HG03520 (cell line): Measurements from ENCODE around the gene P2RX5.

ENCODE experiments used
- ATAC-seq: cut with Tn5 transposase; IDR thresholded peaks from one replicate; pipeline ENCODE4 v1.9.1; 2021; ENCODE audit warnings: mild to moderate bottlenecking, moderate library complexity; ENCODE audit not compliant: unreplicated experiment

Gene P2RX5

DNA sequence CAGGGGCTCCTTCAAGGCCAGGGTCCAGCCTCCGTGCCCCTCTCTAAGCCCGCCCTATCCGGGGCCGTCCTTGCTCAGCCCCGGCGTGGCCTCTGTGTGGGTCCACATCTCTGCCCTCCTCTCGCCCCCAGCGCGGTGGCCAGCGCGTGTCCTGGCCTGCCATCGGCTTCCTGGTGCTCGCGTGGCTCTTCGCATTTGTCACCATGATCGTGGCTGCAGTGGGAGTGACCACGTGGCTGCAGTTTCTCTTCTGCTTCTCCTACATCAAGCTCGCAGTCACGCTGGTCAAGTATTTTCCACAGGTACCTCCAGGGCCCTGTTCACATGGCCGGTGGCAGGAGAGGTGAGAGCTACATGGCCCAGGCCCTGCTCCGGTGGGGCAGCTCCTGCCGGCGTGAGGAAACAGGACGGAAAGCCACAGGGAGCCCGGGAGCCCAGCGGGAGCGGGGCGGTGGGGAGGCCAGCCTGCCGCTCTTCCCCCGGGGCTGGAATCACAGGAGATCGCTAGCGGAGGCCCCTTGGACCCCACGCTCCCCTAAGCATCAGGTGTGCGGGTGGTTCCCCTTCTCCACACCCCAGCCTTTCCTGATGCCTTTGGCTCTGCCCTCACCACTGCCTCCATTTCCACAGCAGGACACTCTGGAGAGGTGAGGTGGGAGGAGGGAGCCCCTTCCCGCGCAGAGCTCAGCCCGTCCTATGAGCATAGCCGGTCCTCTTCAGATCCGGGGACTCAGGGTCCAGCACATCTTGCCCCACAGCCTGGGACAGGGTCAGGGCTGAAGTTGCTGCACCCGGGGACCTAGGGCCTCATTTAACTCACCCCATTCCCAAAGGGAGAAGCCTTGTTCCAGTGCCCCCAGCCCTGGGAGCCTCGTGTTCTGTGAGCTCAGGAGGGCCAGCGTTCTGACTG, 37.8 kb downstream of the P2RX5 start:
- ATAC-seq, result no peak

DNA sequence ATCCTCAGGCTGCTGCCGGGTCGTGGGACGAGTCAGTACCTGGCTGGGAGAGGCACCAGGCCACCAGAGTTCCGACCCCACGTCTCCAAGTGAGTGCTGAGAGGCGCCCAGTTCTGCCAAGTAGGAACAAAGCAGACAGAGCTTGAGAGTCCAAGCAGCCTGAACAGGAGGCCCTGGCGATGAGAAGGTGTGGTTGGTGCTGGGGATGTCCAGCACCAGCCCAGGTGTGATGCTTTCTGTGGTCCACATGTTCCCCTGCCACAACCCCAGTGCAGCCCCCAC, 38.4 kb downstream of the P2RX5 start:
- ATAC-seq, result no peak

DNA sequence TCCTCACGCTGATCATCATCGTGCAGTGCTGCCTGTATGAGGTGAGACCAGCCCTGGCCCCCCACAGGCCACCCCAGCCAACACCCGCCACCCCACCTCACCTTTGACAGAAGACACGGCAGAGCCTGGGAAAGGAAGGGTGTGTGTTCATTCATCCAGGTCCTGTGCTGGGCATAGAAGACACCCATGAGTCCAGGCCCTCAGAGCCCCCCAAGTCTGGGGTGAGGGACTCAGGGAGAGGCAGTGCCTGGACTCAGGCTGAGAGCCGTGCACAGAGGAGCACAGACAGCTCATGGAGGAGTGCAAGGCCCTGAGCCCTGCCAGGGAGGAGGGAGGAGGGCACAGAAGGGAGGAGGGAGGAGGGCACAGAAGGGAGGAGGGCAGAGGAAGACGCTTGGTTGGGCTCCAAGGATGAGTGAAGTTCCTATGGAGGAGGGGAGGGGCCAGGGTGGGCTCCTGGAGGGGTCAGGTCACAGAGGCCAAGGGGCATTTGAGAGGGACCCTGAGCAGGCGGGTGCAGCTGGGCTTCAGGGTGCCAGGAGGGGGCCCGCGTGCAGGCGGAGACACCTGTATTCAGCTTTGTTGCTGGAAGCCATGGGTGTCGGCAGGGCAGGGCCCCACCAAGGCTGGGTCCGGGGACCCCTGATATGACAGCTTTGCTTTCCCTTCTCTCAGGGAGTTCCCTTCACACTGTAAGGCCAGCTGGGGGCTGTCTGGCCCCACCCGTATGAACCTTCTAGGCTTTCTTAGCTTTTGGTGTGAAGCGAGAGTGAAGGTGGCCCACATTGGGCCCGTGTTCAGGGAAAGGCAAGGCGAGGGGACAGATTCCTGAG, 39.0 kb downstream of the P2RX5 start:
- ATAC-seq, result no peak

DNA sequence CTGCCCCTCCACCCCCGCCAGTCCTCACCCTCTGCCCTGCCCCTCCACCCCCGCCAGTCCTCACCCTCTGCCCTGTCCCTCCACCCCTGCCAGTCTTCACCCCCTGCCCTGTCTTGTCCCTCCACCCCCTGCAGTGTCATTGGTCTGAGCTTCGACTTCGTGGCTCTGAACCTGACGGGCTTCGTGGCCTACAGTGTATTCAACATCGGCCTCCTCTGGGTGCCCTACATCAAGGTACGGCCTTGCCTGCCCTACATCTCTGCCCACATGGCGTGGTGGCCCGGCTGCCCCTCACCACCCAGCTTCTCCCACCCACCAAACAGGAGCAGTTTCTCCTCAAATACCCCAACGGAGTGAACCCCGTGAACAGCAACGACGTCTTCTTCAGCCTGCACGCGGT, 39.6 kb downstream of the P2RX5 start:
- no peak for ATAC-seq

DNA sequence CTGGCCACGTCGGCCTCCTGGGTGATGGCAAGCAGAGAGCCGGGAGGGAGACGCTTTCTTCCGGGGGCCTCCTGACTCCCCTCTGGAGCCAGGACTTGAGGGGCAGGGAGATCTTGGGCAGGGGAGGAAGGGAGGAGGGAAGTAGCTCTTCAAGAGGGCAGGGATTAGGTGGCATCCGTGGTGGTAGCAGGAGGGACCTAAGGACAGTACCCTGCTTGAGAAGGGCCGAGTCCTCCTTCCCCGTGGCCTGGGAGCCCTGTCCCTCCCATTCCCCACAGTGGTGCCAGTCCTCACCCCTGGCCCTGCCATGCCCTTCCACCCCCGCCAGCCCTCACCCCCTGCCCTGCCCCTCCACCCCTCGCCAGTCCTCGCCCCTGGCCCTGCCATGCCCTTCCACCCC, 40.2 kb downstream of the P2RX5 start:
- ATAC-seq, result no peak

DNA sequence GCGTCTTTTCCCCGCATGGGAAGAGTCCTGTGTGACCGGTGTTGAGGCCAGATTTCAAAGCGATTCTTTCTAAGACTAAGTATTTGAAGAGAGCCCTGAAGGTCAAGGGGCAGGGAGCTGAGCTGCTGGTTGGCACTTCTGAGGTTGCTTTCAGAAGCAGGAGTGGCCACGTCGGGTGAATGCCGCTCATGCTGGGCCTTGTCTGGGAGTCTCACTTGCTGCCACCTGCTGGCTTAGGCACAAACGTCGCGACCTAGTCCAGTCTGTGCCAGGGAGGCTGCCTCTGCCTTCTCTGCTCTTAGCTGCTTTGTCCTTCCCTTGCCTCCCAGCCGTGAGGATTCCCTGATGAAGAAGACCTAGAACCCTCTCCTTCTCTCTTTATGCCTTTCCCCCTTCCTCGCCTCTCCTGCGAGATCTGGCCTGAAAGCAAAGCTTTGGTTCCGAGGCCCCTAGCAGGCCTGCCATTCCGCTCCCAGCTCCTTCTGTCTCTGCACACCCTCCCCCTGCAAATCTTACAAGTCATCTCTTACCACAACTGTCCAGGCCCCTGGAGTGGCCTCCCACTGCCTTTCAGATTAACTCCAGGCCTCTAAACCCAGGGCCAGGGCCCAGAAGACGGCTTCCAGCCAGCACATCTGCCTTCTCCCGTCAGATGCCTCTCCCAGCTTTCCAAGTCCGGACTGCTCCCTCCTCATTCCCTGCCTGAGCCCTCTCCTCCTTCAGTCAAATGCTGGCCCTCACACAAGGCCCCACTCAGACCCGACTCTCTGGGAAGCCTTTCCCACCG, 48.0 kb downstream of the P2RX5 start:
- no peak for ATAC-seq

DNA sequence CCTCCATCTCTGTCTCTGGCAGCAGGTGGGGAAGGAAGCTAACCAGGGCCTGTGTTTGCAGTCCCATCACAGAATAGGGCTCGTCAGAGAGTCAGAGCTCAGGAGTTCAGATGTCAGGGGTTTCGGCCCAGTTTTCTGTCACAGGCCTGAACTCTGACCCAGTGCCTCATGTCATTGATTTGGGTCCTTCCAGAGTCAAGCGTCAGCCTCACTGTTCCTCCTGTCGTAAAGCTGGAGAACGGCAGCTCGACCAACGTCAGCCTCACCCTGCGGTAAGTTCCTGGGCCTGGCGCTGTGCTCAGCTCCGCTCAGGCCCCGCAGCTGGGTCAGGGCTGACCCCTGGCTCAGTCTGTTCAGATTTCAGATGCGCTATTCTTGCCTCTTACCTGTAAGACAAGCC, 48.7 kb downstream of the P2RX5 start:
- ATAC-seq, result no peak

DNA sequence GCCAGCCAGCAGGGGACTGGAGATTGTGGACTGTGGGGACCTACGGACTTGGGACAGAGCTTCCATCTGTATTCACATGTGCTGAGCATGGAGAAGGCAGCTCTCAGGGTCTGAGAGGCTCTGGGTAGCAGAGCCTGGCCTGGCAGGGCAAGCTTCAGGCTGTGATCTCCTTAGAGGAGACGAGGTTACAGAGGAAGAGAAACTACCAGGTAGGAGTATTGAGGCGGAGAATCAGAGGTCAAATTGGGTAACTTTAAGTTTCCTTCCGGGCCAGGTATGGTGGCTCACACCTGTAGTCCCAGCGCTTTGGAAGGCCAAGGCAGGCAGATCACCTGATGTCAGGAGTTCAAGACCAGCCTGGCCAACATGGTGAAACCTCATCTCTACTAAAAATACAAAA, 50.6 kb downstream of the P2RX5 start:
- ATAC-seq, result no peak

DNA sequence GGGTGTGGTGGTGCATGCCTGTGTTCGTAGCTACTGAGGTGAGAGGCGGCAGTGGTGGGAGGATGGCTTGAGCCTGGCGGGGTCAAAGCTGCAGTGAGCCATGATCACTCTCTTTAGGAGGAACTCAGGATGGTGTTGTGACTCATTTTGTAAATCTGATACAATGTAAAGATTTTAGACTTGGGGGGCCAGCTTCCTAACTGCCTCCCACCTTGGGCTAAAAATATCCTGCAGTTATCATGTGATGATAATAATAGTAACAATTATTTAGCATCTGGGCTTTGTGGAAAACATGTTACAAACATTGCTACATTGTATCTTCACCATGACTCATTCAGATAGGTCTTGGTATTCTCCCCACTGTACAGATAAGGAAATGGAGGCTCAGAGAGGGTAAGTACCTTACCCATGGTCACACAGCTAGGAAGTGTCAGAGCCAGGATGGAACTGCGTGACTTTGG, 52.0 kb downstream of the P2RX5 start:
- no peak for ATAC-seq

DNA sequence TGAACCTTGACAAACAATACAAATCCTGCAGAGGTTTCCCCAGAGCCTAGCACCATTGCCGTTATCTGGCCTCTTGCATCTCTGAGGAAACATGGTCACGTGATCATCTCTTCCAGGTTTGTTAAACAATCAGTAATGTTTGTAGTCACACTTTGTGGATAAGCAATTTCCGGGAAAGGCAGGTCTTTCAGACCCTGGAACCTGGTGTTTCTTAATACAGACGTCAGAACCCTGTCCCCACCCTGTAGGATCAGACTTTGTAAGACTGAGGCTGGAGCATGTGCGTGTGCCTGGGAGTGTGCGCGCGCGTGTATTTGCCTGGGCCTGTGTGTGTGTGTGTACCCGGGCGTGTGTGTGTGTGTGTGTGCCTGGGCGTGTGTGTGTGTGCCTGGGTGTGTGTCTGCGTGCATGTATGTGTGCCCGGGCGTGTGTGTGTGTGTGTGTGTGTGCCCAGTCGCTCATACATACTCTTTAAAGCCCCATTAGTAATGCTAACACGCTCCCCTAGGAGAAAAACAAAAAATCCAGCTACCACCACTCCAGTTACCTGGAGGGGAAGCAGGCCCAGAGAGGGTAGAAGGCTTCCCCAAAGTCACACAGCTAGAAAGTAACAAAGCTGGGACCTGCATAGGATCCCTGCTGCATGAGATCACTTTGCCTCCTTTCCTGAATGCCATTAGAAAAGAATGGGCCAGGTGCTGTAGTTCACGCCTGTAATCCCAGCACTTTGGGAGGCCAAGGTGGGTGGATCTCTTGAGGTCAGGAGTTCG, 54.1 kb downstream of the P2RX5 start:
- no peak for ATAC-seq

DNA sequence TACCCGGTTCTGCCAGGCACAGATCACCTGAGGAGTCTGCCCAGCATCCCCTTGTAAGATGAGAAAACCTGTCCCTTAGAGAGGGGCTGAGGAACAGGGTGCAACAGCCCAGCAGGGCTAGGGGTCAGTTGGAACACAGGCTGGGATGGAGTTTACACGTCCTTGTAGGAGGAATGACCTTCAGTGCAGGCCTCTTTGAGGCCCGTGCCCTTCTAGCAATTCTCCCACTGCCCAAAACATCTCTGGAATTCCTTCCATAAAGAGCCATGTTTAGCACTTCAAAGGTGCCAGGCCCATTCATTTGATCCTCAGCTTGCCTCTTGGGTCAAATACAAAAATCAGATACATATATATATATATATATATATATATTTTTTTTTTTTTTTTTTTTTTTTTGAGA, 54.9 kb downstream of the P2RX5 start:
- ATAC-seq, result no peak

DNA sequence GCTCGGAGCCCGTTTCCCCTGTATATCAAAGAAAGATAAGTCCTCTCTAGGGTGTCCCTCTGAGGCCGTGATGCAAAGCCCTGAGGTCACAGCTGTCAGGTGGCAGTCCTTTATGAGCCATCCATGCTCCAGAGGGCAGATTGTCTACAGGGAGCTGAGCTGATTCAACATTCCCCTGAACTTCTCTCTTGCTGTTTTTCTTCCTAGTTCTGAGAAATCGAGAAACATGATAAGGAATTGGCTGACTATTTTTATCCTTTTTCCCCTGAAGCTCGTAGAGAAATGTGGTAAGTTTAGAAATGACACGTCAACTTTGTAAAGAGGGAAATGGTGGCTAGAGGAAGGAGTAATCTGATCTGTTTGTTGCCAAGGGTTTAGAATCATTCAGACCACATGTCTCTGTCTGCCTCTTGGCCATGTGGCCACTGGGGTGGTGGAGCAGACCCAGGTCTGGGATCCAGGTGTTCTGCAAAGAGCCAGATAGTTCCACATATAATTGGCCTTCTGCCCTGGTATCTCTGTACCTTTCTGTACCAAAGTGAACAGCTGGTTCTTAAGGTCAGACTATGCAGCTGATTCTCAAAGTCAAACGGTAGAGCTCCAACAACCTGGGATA, 55.9 kb downstream of the P2RX5 start:
- ATAC-seq, result no peak

DNA sequence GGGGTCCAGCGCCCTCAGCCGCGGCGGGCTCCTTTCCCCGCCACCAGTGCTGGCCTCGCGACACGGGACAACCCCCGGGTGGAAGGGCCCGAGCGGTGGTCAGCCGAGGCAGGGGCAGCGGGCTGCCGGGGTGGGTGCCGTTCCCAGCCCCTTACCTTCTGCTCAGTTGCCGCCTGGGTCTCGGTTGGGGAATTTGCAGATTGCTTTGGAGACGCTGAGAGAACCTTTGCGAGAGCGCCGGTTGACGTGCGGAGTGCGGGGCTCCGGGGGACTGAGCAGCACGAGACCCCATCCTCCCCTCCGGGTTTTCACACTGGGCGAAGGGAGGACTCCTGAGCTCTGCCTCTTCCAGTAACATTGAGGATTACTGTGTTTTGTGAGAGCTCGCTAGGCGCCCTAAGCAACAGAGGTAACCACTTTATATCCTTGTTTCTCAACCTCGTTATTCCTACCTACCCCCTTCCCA, 59.0 kb downstream of the P2RX5 start:
- ATAC-seq, result peak; percentile 1

DNA sequence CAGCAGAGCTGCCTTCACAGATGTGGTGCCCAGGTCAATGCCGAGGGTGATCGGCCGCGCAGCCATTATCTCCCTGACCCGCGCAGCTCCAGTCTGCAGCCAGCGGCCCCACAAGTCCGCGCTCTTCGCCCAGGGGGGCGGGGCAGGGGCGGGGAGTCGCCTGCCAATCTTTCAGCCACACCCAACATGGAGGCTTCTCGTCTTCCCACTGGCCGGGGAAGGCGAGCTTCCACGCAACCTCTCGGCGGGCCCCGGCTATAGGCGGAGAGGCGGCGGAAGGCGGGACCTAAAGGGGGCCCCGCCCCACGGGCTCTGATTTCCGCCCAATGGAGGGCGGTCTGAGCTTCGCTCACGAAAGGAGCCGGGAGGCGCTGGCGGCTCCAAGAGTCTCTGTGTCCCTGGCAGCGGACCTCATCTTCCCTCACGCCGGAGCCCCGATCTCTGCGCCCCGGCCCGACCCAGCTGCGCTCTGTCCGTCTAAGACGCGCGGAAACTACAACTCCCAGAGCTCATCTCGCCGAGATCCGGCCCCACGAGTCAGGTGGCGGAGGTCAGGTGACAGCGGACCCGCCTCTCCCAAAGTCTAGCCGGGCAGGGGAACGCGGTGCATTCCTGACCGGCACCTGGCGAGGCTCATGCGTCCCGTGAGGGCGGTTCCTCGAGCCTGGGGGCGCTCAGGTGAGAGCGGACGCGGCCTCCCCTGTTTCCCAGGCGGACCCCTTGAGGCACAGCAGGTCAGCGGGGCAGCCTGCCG, 59.6 kb downstream of the P2RX5 start, which contains the start of the genes CTNS and SHPK:
Gene CTNS (plus strand): TSS at position 607 of the 754 bp plus-strand sequence. CDS start 3,447 bp downstream, outside the sequence.
Gene SHPK (minus strand): TSS at position 97 of the 754 bp plus-strand sequence. CDS start 31 bp downstream, at position 66.
- ATAC-seq, result peak; percentile 88

DNA sequence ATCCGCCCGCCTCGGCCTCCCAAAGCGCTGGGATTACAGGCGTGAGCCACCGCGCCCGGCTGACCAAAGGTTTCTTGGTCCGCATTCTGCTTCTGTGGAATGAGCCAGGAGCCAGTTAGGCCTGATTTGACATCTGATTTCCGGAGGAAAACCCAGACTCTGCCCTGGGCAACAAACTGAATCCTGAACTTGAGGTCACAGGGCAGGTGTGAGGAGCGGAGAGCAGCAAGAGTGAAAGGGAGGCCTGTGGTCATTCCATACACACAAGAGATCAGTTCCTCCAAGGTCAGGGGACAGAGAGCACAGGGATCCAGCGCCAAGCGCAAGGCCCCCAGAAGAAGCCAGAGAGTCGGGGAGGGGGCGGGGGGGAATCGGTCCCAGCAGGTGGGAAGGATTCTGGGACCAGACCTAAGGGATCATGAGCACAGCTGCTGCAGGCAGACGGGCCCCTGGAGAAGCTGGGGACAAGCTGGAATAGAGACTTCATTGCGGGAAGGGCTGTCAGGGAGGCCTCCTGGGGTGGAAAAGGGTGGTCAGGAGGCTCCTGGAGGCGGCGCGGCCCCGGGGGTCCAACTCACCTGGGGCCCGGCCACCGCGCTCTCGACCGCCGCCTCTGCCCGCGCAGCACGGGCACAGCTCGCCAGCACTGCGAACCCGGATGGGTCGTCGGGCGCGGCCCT, 60.3 kb downstream of the P2RX5 start:
- ATAC-seq, result no peak

DNA sequence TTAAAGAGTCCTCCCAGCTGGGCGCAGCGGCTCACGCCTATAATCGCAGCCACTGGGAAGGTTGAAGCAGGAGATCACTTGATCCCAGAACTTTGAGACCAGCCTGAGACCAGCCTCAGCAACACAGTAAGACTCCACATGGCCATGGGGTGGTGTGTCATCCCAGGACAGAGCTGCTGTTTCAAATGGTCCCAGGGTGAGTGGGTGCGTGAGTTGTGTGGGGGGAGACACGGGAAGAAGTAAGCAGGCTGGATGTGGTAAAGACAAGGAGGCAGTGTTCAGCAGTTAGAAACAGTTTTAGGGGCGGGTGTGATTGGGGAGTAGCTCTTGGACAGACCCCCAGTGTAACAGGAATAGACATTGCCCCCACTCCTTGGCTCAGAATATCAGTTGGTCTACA, 63.7 kb downstream of the P2RX5 start:
- ATAC-seq, result no peak

DNA sequence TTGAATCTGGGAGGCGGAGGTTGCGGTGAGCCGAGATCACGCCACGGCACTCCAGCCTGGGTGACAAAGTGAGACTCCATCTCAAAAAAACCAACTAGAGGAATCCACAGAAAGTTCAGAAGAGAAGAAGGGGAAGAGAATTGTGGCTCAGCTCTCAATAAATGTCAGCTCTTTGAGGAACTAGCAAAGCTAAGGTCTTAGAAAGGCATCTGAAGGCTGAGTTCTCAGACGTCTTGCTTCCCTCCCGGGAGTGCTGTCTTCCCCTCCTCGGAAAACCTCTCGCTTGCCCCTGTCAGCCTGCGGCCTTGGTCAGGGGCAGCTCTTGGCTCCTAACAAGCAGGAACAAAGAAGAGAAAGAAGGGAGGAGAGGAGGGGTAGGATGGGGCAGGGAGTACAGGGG, 65.2 kb downstream of the P2RX5 start:
- ATAC-seq, result no peak

DNA sequence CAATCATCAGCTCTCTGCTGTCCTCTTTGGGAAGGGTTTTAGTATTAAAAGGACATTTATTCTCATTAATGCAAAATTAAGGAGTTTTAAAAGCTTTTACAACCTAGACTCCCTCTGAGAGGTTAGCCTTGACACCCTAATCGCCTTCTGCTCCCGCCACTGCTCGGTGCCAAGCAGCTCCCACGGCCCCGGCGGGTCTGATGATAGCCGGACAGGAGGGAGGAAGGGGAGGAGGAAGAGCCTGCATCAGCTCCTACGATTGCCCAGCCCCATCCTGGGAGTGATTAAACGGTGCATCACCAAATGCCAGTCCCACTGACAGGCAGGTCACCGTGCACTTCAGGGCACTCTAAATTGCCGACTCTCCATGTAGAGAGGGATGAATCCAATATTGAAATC, 68.2 kb downstream of the P2RX5 start:
- no peak for ATAC-seq
